Inferior parietal cortex (tissue), 1 donor: Measurements from ENCODE around the gene SHLD1.

Experiments
- DNase-seq: peaks from one replicate; pipeline ENCODE4 v3.0.0-alpha.2; 2016; ENCODE audit errors: extremely low spot score

Gene SHLD1

GRCh38 chr20:5820738-5821137 is 70.5 kb downstream of the SHLD1 start:
- no peak for DNase-seq

- no peak for DNase-seq
These were observed 71.5 kb downstream of the SHLD1 start for GRCh38 chr20:5821627-5822215.

- no peak for DNase-seq
These were observed 72.4 kb downstream of the SHLD1 start for GRCh38 chr20:5822569-5822968.

GRCh38 chr20:5825130-5825719 is 75.0 kb downstream of the SHLD1 start:
- DNase-seq = no peak

- no peak for DNase-seq
These were observed 77.1 kb downstream of the SHLD1 start for GRCh38 chr20:5827098-5827853.

- no peak for DNase-seq
These were observed 77.7 kb downstream of the SHLD1 start for GRCh38 chr20:5827861-5828260.

GRCh38 chr20:5829241-5829809 is 79.1 kb downstream of the SHLD1 start:
- DNase-seq = no peak

GRCh38 chr20:5831539-5832237 is 81.5 kb downstream of the SHLD1 start:
- DNase-seq = no peak

GRCh38 chr20:5833309-5833941 is 83.2 kb downstream of the SHLD1 start:
- DNase-seq = no peak

- DNase-seq = no peak
These were observed 84.3 kb downstream of the SHLD1 start for GRCh38 chr20:5834436-5835005.

GRCh38 chr20:5835321-5835821 is 85.2 kb downstream of the SHLD1 start:
- no peak for DNase-seq

- peak; percentile 54 for DNase-seq
These were observed 85.7 kb downstream of the SHLD1 start for GRCh38 chr20:5835871-5836270.

GRCh38 chr20:5836569-5836968 is 86.4 kb downstream of the SHLD1 start:
- no peak for DNase-seq

- no peak for DNase-seq
These were observed 90.3 kb downstream of the SHLD1 start for GRCh38 chr20:5840411-5841002.

- no peak for DNase-seq
These were observed 91.3 kb downstream of the SHLD1 start for GRCh38 chr20:5841522-5841921.

- DNase-seq = no peak
These were observed 92.3 kb downstream of the SHLD1 start for GRCh38 chr20:5842465-5842864.

GRCh38 chr20:5843054-5843592 is 92.9 kb downstream of the SHLD1 start:
- no peak for DNase-seq

GRCh38 chr20:5844063-5844681 is 94.0 kb downstream of the SHLD1 start:
- DNase-seq = no peak

- DNase-seq = peak; percentile 58
These were observed 95.7 kb downstream of the SHLD1 start for GRCh38 chr20:5845681-5846615.
